Glomerular endothelial cell (primary cell): ENCODE data around the gene FGGY. TPM values are rescaled to one million over a fixed set of nuclear protein-coding genes. Genes with fewer than 3 reads are reported as not detected.

ENCODE experiments used
- DNase-seq: peaks from one replicate; pipeline ENCODE4 v3.0.0-alpha.2; 2011; ENCODE audit warnings: low read depth, low spot score; ENCODE audit errors: extremely low read depth
- total RNA-seq: library from RNA; depleted of rRNA; stranded (reverse); fragments of >200 nt; gene quantifications from 2 replicates; pipeline ENCODE4 v1.2.3, GENCODE V29; 2015

The FGGY gene
- total RNA-seq, 1 donor from 2014 or later, result 5.8 TPM

- DNase-seq, result no peak
Observed at GRCh38 chr1:59669752-59670312, 372.9 kb downstream of the FGGY start.

DNA sequence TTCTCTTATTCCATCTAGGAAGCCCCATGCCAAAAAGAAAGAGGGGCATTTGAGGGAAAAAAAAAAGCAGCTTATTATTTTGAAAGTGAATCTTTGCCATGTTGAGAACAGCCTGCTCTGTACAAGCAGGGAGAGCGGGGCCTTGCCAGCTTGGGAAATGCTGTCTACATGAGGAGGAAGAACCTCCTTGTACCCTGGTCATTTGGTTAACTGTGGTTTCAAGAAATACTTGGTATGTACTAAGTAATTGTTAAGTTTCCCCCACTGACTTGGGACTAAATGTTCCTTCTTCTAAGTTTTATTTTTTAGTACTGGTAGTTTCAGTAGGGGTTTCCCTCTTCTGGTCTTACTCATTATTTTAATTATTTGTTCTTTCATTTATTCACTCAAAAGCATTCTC lies 373.8 kb downstream of the FGGY start:
- no peak for DNase-seq

- no peak for DNase-seq
Observed at GRCh38 chr1:59671066-59671952, 374.4 kb downstream of the FGGY start.

GRCh38 chr1:59671953-59672305 lies 375.0 kb downstream of the FGGY start:
- no peak for DNase-seq

- DNase-seq, result no peak
Observed at GRCh38 chr1:59672851-59673572, 376.1 kb downstream of the FGGY start.

DNA sequence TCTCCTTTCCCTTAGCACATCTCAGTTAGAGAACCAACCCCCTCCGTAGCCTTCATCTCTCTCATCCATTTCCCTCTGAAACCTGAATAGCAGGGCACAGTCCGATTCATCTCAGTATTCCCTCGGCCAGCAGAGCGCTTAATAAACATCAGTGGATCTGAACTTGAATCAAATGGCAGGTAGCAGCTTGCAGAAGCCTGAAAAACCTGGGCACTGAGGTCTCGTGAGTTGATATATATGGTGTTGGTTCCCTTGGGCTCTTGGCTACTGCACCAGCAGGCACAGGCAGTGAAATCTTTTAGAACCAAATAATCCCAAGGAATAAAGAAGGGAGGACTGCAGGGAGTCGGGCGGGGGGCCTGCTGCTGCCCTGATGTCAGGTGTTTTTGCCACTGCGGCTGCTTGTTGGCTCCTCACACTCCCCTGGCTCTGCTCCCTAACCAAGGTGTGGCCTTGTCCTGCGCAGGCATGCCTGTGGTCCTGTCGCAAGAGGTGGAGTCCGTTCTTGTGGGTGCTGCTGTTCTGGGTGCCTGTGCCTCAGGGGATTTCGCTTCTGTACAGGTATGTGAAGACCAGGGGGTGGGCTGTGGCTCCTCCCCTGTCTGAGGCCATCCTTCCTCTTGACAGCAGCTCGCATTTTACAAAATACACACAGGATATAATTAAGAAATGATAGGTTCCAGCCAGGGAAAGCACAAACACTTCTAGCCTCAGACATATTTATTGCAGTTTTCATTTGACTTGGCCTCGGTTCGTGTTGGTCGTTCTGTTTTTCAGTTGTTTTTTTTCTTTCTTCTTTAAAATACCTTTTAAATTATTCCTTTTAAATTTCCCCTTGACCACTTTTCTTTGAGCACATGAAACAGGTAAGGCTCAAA lies 376.9 kb downstream of the FGGY start:
- DNase-seq, result no peak

DNA sequence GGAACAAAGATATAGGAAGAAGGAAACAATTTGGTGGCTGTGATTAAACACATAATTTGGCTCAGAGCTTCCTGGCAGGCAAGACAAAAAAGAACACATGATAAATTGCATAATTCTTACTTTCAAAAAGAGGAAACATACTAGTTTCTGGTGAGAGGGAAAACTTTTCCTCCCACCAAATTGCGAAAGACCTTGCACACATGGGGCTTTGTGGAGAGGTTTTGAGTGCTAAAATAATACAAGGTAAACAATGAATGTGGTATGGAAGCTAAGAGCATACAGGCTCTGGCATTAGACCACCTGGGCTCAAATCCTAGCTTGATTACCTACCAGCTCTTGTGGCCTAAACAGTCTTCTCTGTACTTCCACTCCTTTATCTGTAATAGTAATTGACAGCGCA lies 377.7 kb downstream of the FGGY start:
- DNase-seq, result no peak

GRCh38 chr1:59675936-59676335 lies 379.0 kb downstream of the FGGY start:
- no peak for DNase-seq

DNA sequence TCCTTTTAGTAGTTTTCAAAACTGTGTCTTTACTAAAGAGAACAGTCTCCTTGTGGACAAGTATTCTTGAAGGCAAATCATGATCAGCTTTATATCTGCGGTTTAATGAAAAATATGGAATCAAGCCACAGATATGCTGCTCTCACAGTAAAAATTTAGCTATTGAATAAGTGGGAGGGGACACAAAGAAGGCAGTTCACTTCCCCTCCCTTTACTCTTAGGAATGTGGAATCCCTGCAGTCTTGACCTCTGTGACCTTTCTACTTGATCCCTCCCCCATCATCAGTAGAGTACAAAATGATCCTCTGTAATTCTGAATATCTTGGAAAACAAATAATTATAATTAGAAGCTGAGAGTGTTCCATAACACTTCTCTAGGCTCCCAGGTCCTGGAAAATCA lies 381.1 kb downstream of the FGGY start:
- no peak for DNase-seq

GRCh38 chr1:59678493-59679228 lies 381.8 kb downstream of the FGGY start:
- DNase-seq, result no peak

DNA sequence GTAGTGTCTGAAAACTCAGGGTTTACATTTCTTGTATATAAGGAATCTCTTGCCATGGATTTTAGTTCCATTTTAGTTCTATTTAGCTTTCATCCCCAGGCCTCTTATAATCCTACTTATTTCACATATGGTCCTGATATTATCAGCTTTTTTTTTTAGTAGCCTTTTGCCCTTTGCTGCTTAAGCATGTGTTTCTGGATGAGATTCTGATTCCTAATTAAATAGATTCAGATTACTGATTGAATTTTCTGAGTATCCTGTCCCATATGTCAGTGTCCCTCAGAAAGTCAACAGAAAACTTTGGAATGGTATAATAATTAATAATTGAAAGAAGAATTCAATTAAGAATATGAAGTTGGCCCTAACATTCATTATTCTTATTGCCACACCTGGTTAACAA lies 383.1 kb downstream of the FGGY start:
- DNase-seq, result no peak

- DNase-seq, result no peak
Observed at GRCh38 chr1:59682396-59683080, 385.6 kb downstream of the FGGY start.

GRCh38 chr1:59683197-59683596 lies 386.3 kb downstream of the FGGY start:
- DNase-seq, result no peak

- no peak for DNase-seq
Observed at GRCh38 chr1:59684698-59685097, 387.8 kb downstream of the FGGY start.

- no peak for DNase-seq
Observed at GRCh38 chr1:59685101-59685500, 388.2 kb downstream of the FGGY start.

DNA sequence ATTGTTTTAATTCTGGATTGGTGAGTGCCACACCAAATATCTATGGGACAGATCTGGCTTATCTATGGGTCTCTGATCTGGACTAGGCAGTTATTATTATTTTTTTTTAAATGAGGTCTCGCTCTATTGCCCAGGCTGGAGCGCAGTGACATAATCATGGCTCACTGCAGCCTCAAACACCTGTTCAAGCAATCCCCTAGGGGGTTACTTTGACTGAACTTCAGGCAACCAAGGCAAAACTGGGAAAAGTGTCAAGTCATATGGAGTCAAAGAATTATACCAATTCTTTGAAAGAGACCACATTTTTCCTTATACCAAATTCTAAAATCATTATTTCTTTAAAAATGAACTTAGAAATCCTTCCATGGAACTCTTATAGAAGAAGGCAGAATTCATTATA lies 388.8 kb downstream of the FGGY start:
- no peak for DNase-seq

DNA sequence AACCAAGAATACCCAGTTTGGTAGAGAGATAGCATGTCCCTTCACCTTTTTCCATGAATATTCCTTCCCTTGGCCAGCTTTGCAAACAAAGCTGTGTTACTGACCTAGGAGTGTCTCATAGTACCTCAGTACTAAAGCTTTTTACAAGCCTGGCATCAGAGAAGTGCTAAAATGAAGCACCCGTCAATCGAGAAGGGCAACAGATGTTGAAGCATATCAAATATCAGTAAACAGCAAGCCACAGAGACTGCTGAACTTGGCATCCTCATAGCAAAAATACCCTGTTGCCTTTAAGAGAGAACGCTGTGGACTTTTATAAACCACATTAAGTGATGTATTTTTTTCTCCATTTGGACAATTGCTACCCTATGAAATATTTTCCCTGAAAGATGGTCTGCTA lies 389.3 kb downstream of the FGGY start:
- no peak for DNase-seq

GRCh38 chr1:59686574-59686973 lies 389.7 kb downstream of the FGGY start:
- DNase-seq, result no peak

DNA sequence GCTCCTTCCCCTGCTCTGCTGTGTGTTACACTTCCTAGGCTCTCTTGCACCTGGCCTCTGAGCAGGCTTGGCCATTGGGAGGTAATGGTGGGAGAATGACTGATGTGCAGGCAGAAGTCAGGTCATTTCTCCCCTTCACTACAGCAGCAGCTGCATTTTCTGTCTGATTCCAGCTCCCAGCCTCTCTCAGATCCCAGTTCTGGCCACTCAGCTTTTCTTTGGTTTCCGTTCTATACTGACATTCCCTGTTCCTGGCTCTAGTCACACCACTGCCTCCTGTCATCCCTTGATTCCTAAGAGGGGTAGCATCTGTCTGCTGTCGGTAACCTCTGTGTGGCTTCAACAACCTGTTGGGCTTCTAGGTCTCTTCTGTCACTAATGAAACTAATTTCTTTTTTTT lies 390.2 kb downstream of the FGGY start:
- DNase-seq, result no peak

DNA sequence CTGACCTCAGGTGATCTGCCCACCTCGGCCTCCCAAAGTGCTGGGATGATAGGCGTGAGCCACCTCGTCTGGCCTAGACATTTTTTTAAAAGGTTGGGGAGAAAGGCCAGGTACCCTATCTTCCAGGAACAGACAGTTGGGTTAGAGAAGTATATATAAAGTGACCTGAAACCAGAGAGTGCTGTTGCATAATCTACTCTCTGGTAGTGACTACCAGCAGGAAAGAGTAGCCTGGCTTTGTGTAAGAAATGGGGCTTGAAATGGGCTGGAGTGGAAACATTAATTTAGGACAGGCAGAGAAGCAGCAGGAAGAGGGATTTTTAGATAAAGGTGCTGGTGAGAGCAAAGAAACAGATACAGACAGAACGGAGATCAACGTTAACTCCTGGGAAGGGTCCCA lies 392.1 kb downstream of the FGGY start:
- no peak for DNase-seq
